HG03558 (cell line): ENCODE data around the gene CCDC88B.

Source experiments
- ATAC-seq: cut with Tn5 transposase; IDR thresholded peaks from one replicate; pipeline ENCODE4 v1.9.1; 2021; ENCODE audit warnings: moderate number of reproducible peaks; ENCODE audit not compliant: unreplicated experiment; ENCODE audit errors: extremely low read depth

Gene CCDC88B

DNA sequence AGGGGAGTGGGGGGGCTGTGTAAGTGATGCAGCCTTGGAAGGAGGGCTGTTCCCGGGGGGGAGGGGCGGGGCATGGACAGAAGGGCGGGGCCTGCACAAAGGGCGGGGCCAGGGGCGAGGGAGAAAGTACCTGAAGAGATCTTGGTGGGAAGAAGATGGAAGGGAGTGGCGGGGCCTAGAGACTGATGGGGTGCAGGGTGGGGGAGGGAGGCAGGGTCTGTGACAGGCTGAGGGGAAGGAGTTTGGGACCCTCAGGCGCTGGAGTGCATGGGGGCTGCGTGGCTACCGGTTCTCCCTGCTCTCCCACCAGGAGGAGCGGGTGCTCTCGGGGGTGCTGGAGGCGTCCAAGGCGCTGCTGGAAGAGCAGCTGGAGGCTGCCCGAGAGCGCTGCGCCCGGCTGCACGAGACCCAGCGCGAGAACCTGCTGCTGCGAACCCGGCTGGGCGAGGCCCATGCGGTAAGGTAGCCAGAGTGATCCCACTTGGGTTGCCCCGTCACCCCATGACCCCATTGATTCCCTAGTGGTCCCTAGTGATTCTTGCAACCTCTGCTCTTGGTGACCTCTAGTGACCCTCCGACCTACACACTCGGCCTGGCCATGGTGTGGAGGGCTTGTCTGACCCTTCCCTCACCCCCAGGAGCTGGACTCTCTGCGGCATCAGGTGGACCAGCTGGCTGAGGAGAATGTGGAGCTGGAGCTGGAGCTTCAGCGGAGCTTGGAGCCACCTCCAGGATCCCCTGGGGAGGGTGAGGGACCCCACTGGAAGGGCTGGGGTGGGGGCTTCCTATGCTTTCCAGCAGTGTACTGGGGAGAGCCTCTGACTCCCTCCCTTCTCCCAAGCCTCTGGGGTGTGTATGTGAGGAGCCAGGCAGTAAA is 3.1 kb downstream of the CCDC88B start:
- no peak for ATAC-seq

DNA sequence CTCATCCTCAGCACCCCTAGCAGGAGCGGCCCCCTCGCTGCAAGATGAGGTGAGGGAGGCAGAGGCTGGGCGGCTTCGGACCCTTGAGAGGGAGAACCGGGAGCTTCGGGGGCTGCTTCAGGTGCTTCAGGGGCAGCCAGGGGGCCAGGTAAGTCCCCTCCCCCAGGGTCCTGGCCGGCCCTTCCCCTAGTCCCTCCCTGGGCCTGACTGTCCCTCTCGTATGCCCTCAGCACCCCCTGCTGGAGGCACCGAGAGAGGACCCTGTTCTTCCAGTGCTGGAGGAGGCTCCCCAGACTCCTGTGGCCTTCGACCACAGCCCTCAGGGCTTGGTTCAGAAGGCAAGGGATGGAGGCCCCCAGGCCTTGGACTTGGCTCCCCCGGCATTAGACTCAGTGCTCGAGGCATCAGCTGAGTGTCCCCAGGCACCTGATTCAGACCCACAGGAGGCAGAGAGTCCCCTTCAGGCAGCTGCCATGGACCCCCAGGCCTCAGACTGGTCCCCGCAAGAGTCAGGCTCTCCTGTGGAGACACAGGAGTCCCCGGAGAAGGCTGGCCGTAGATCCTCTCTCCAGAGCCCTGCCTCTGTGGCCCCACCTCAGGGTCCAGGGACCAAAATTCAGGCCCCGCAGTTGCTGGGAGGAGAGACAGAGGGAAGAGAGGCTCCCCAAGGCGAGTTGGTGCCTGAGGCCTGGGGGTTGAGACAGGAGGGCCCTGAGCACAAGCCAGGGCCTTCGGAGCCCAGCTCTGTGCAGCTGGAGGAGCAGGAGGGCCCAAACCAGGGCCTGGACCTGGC is 4.0 kb downstream of the CCDC88B start:
- ATAC-seq: no peak

DNA sequence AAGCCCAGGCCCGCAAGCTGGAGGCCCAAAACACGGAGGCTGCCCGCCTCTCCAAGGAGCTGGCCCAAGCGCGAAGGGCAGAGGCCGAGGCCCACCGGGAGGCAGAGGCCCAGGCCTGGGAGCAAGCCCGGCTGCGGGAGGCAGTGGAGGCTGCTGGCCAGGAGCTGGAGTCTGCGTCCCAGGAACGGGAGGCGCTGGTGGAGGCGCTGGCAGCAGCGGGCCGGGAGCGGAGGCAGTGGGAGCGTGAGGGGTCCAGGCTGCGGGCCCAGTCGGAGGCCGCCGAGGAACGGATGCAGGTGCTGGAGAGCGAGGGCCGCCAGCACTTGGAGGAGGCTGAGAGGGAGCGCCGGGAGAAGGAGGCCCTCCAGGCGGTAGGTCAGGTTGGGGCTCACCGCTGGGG is 4.8 kb downstream of the CCDC88B start:
- ATAC-seq: no peak

DNA sequence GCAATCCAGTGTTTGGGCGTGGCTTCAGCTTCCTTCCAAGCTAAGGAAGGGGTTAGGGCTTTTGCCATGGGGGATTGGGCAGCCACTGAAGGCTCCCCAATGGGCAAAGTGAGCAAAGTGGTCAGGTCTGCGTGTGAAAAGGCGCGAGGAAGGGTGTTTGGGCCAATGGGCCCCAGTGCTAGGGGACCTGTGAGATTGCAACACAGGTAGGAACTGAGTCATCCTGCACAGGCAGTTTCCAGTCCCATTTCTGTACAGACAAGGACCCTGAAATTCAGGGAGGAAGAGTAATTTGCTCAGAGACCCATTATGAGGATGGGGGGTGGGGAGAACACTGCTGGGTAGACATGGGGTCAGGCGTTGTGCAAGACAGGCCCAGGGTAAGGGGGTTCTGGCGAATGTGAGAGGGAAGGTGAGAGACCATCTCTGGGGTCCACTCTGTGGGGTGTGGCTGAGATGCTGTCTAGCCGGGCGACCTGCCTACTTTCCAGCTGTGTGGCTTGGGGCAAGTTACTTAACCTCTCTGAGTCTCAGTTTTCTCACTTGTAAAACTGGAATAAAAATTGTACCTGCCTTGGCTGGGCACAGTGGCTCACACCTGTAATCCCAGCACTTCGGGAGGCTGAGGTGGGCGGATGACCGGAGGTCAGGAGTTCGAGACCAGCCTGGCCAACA is 7.3 kb downstream of the CCDC88B start:
- no peak for ATAC-seq

DNA sequence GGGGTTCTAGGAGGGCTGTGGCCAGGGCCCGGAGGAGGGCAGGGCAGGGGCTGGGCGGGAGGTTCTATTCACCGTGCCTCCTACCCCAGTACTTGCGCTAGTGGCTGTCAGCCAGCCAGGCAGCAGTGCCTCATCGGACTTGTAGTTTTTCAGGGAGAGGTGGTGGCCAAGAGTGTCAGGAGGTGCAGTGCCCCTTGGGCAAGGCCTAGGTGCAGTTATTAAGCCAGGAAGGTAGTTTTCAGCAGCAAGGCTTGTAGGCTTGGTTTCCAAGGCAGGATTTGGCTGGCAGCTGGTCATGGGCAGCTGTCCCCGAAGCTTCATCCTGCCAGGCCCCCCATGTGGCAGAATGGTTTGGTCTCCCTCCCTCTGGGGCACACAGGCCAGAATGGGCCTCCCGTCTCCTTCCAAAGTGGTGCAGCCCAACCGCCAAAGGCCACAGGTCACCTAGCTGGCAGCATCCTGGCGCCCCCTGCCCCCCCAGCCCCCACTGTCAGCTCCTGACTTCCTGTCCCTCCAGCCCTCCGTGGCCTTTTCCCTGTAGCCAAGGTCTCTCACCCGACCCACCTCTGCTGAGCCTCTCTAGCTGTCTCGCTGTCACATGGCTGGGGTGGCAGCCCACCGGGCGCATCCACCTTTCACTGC is 8.5 kb downstream of the CCDC88B start:
- no peak for ATAC-seq

DNA sequence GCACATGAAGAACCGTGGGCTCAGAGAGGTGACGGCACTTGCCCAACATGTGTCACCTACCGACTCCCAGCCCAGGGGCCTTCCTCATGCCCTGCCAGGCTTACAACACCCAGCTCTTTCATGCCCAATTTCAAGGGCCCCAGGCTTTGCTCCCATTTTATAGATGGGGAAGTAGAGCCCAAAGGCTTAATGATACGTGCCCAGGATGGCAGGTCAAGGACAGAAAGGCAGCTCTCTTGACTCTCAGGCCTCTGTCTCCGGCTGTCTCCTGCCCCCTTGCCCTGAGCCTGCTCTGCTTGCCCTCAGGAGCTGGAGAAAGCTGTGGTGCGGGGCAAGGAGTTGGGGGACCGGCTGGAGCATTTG is 9.0 kb downstream of the CCDC88B start:
- ATAC-seq: no peak

DNA sequence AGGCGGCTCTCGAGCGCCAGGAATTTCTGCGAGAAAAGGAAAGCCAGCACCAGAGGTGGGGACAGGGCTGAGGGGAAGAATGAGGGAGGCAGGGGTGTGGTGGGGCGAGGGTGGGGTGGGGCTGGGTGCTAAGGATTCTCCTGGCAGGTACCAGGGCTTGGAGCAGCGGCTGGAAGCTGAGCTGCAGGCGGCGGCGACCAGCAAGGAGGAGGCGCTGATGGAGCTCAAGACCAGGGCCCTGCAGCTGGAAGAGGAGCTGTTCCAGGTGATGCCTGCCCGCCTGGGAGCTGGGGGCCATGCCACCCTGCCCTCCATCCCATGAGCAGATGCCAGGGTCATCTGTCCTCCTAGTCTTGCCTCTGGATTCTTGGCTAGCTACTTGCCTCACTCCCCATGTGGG is 9.4 kb downstream of the CCDC88B start:
- ATAC-seq: no peak

DNA sequence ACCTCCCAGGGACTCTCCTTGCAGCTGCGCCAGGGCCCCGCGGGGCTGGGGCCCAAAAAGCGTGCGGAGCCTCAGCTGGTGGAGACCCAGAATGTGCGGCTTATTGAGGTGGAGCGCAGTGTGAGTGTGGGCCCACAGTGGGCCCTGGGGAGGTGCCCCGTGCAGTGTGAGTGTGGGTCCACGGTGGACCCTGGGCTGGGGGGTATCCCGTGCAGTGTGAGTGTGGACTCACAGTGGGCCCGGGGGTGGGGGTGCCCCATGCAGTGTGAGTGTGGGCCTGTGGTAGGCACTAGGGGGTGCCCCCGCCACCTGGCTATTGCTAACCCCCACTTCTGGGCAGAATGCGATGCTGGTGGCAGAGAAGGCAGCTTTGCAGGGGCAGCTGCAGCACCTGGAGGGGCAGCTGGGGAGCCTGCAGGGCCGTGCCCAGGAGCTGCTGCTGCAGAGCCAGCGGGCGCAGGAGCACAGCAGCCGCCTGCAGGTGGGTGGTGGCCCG is 11.2 kb downstream of the CCDC88B start:
- no peak for ATAC-seq

DNA sequence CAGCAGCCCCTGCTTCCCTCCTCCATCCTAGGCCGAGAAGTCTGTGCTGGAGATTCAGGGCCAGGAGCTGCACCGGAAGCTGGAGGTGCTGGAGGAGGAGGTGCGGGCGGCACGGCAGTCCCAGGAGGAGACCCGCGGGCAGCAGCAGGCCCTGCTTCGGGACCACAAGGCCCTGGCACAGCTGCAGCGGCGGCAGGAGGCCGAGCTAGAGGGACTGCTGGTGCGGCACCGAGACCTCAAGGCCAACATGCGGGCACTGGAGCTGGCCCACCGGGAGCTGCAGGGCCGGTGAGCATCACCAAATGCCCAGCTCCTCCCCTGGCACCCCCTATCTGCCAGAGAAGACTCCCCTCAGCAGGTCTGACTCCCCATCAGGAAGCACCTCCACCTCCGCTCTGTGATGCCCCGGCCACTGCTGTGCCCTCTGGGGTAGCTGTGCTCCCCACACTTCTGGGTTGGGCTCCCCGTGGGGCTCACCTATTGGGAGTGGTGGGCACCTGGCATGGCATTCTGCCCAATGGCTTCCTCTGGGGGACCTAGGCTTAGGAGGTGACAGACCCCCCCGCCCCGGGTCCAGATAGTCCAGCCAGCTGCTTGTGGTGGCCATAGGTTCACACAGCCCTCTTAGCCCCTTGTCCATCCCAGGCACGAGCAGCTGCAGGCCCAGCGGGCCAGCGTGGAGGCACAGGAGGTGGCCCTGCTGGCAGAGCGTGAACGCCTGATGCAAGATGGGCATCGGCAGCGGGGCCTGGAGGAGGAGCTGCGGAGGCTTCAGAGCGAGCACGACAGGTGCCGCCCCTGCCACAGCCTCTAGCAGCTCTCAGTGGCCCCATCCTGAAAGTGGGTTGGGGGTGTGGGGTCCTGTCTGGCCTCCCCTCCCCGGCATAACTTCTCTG is 12.3 kb downstream of the CCDC88B start:
- ATAC-seq: no peak

DNA sequence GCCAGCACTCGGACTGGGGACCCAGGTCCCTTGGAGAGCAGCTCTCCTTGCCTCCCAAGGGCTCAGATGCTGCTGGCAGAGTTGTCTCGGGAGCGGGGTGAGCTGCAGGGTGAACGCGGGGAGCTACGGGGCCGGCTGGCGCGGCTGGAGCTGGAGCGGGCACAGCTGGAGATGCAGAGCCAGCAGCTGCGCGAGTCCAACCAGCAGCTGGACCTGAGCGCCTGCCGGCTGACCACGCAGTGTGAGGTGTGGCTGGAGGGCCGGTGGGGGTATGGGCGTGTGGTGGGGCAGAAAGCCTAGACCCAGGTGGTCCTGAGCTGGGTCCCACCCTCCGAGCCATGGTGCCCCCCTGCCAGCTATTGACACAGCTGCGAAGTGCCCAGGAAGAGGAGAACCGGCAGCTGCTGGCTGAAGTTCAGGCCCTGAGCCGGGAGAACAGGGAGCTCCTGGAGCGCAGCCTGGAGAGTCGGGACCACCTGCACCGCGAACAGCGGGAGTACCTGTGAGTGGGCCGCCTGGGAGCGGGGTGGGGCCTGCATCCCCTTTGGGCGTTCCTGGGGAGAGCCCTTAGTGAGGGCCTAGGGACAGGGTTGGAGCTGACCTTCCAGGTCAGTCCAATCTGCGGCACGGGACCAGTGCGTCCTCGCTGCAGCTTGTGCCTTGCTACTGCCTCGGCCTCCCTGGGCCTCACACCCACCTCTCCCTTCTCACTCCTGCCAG is 13.2 kb downstream of the CCDC88B start:
- no peak for ATAC-seq

DNA sequence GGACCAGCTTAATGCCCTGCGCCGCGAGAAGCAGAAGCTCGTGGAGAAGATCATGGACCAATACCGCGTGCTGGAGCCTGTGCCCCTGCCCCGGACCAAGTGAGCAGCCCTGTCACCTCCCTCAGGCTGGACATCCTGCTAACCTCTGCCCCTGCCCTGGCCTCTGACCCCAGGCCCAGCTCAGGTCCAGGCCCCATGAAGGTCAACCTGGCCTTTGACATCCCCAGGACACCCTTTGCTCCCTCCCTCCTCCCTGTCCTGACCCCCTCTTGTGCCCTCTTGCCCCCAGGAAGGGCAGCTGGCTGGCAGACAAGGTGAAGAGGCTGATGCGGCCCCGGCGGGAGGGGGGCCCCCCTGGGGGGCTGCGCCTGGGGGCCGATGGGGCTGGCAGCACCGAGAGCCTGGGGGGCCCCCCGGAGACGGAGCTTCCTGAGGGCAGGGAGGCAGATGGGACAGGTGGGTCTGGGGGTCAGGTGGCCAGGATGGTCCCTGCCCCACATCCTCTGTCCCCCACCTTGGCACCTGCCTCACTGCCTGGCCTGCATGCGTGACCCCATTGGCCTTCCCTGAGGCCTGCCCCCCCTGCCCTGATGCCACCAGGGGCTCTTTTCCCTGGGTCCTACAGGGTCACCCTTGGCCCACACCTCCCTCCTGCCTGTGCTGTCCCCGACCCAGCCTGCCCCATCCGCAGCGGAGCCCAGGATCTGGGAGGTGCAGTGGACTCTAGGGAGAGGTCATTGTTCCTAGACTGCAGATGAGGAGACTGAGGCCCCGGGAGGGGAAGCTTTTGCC is 13.9 kb downstream of the CCDC88B start:
- ATAC-seq: no peak

DNA sequence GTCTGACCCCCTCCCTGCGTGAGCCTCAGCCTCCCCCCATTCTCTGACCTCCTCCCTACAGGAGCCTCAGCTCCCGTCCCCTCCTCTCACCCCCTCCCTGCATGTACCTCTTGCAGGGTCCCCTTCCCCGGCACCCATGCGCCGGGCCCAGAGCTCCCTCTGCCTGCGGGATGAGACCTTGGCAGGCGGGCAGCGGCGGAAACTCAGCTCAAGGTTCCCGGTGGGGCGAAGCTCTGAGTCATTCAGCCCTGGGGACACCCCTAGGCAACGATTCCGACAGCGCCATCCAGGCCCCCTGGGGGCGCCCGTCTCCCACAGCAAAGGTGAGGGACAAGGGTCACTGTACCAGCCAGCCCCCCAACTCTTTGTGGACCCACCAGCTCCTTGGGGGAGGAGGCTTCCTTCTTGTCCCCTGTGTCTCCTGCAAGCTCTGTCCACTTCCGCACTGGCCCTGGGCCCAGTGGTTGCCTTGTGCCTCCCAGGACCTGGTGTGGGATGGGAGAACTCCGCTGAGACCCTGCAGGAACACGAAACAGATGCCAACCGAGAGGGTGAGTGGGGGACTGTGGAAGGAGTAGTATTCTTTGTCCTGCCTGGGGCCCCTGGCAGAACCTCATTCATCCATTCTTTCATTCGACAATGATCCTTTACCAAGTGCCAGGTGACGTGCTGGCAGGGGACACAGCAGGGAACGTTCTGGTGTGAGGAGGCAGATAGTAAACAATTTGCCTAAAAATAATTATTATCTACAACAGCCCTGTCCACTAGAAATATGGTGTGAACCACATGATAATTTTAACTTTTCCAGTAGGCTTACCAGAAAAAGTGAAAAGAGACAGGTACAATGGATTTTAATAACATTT is 15.3 kb downstream of the CCDC88B start:
- no peak for ATAC-seq

DNA sequence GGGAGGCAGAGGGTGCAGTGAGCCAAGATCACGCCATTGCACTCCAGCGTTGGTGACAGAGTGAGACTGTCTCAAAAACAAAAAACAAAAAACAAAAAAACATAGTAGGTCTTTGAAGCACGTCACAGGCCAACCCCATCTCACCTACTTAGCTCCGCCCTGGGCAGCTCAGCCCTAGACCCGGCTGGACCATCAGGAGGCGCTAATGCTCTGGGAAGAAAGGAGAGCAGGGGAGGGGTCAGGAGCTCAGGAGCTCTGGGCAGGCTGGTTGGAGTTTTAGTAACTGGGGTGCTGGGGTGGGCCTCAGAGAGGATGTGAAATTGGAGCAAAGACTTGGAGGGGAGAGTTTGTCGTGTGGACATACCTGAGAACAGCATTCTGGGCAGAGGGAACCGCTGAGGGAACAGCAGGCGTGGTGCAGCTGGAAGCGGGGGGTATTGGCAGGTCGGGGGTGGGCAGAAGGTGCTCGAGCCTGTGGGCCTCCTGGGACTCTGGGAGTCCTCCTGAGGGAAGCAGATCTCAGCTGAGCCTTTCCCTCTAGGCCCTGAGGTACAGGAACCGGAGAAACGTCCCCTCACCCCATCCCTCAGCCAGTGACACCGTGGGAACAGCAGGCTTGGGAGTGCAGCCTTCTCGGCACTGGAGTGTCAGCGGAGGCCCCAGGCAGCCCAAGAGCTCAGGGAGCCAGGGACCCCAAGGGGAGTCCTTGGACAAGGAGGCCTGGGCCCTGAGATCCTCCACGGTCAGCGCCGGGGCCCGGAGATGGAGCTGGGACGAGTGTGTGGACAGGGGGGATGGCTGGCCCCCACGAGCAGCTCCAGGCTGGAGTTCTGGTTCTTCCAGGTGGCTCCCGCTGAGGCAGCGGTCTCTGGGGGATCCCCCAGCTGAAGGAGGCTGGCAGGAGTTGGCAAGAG is 16.8 kb downstream of the CCDC88B start:
- ATAC-seq: no peak

DNA sequence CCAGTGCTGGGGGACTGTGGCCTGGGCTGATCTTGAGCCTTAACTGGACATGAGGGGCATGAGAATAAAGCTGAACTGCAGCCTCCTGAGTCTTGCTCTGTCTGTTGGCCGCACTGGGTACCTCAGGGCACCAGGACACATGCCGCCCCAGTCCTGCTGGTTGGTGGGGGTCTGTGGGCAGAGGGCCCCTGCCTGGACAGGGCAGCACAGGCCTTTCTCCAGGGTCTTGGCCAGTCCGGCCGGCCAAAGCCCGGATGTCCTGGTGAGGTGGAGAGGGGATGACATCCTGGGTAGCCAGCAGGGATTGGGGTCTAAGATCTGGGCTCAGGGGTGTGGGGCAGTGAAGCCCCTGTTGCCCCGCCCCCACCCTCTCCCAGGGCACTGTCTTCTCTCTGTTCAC is 17.4 kb downstream of the CCDC88B start:
- no peak for ATAC-seq

DNA sequence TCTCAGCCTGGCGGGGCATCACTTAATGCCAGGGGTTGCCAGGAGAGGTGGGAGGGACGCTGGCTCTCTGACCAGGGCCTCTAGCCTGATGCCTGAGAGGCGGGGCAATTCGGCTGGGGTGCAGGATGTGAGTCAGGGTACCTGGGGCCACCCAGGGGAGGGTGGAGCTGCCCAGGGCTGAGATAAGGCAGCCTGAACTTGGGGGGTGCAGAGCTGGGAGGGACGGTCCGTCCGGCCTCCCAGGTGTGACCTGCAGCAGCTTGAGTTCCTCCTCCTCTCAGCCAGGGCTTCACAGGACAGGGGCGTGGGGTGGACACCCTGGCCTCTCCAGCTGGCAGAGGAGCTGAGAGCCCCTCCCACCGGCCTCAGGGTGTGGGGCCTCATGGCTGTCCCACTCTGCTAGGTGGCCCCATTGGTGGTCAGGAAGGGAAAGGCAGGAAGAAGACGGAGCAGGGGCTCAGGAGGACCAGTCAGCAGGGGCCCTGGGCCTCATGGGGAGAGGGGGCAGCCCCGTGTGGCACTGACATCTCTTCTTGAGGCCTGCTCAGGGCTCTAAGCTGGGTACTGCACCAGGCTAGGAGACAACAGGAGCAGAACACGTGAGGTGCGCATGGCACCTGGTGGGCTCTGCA is 18.0 kb downstream of the CCDC88B start:
- ATAC-seq: no peak

DNA sequence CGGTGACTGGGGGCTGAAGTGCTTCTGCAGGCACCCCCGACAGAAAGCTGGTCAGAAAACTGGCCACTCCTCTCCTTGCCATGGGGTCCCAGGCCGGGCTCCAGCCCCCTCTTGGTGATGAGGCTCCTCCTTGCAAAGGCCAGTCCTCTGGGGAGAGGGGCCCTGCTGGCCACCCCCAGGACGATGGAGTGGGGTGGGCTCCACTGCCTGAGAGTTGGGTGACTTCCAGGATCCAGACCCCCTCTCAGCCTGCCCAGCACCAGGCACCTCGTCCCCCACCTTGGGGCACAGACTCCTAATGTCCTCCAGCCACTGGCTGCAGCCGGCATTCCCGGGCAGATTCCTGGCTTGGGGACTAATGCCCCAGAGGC is 18.5 kb downstream of the CCDC88B start:
- ATAC-seq: no peak
